GM10266 (cell line): ENCODE results near the gene CREBBP.

Experiments used
- DNase-seq: peaks from one replicate; pipeline ENCODE4 v3.0.0; 2012; ENCODE audit errors: extremely low spot score
- TF ChIP-seq, protein P1 (sequence below): IDR thresholded peaks from 2 replicates; pipeline ENCODE4 v1.5.1; 2012; ENCODE audit warnings: mild to moderate bottlenecking, low read depth; ENCODE audit not compliant: control insufficient read depth, insufficient read depth; ENCODE audit errors: missing control alignments

CREBBP gene

DNA sequence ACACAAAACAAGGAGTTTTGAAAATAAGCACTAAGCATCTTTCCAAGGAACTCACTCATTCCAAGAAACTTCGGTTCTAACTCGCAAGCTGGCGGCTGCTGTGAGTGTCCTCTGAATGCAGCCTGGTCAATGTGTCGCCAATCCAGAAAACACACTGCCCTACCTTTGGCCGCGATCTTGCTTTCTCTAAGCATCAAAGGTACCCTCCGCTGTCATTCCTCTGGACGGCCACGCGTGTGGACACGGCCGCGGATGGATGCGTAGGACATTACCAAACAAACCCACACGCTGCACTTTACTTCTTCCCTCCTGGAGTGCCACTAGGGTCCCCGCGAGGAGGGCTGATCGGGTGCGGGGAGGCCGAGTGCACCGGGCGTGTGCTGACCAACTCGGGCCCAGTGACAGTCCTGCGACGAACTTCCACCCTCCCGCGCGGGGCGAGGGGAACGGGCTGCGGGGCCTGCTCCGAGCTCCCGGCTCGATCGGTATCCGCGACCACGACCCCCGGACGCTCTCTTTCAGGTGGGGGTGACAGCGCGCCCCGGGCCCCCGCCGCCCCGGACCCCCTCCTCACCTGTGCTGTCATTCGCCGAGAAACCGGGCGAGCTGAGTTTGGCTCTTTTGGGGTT is 1.1 kb downstream of the CREBBP start:
- DNase-seq, result no peak

DNA sequence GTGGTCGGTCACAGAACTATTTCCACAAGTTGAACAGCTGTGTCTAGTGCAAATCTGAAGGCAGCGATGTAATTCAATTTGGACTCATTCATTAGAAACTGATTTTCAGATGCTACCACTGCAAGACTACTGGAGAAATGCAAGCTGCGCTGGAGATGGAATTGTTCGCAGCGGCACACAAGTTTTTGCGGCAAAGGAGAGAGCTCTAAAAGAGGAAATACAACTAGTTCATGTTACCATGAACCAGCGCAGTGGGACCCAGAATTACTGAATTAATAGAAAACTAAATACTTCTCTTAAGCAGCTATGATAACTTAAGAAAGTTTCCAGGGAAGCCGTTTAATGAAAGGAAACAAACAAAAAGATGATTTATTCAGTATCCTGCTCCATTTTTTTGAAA is 1.9 kb downstream of the CREBBP start:
- no peak for DNase-seq
- TF ChIP-seq, protein P1, sequence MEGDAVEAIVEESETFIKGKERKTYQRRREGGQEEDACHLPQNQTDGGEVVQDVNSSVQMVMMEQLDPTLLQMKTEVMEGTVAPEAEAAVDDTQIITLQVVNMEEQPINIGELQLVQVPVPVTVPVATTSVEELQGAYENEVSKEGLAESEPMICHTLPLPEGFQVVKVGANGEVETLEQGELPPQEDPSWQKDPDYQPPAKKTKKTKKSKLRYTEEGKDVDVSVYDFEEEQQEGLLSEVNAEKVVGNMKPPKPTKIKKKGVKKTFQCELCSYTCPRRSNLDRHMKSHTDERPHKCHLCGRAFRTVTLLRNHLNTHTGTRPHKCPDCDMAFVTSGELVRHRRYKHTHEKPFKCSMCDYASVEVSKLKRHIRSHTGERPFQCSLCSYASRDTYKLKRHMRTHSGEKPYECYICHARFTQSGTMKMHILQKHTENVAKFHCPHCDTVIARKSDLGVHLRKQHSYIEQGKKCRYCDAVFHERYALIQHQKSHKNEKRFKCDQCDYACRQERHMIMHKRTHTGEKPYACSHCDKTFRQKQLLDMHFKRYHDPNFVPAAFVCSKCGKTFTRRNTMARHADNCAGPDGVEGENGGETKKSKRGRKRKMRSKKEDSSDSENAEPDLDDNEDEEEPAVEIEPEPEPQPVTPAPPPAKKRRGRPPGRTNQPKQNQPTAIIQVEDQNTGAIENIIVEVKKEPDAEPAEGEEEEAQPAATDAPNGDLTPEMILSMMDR, result no peak

More for the DNA sequence above, 1.1 kb downstream of the CREBBP start:
- TF ChIP-seq, protein P1, result no peak

DNA sequence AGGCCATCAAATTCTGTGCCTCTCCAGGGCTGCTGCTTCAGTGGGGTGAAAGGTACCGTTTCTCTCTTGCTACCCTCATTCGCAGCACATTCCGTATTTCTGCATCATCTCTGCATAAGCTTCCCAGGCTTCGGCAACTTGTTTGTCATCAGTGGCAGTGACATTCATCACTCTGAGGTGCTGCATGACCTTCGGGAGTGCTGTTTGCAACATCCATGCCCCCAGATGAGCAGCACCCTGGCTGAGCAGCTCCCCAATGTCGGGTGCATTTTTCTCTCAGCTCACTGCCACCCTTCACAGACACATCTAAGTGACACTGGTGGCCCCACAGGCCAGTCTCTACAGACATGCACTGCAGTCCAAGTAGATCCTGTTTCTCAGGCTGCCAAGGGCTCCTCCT is 3.8 kb downstream of the CREBBP start:
- DNase-seq, result no peak
- TF ChIP-seq, protein P1, result no peak

DNA sequence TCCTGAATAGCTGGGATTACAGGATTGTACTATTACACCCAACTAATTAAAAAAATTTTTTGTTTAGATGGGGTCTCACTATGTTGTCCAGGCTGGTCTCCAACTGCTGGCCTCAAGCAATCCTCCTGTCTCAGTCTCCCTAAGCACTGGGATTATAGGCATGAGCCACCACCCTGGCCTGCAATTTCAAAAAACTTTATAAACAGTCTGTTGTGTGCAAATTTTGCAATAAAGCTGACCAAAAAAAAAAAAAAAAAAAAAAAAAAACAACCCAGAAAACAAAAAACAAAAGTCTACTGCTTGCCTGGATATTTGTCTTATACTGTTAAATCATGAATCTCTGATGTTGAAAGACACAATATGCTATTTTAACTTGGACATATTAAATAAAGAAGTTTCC is 4.4 kb downstream of the CREBBP start:
- TF ChIP-seq, protein P1, result no peak
- no peak for DNase-seq

DNA sequence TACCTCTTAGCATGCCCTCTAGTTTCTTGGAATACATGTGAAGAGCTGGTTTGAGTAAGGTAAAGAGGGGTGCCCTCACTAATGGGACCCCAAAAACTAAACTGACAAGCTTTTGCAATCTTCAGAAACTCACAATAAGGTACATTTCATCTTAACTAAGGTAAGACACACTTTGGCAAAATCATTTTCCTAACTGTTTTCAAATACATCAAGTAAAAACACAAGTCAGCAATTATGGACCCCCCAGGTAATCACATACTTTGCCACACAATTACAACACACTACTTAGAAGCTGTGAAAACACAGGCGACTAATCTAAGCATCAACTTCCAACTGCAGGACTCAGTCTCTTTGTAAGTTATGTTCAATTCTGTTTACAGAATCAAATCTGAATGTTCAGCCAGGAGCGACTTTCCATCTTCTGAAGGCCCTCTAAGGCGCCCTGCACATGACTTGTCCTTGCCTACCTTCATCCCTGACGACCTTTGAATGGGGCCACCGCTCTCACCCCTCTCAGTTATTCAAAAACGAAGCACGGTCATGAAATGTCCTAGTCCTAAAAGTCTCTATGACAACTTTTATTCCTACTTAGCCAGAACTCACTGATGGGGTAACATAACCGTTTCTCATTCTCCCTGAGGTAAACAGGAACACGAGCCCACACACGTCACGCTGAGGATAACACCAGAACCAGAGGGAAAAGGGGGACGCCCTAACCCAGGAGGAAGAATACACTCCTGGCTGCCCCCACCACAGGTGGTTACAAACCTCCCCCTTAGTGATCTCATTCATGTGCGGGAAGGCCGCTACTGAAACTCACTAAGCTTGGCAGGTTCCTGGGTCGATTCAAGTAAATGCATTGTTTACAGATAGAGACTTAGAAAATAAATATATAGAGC is 5.5 kb downstream of the CREBBP start:
- DNase-seq, result no peak
- TF ChIP-seq, protein P1, result no peak

DNA sequence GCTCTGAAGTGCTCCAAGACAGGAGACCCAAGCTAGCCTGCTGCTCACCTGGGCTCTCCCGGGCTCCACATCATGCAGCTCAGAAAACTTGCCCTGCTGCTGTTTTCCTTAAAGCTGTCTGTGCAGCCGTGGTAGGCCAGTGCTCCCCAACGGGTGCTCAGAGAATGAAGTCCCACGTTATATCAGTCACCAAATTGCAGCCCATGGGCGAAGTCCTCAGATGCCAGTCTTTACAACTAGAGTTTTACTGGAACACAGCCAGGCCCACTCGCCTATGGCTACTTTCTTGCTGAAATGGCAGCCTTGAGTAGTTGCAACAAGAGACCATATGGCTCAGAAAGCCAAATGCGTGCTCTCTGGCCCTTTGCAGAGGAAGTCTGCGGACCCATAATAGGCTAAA is 6.3 kb downstream of the CREBBP start:
- no peak for DNase-seq
- TF ChIP-seq, protein P1, result no peak
